Measurements from ENCODE around the gene PCDH11X.
"Not testable (repeated sequence)": the region's sequence is repeated elsewhere in the genome, so short reads cannot be mapped to it uniquely, and the experiment has no call there.

- not testable (repeated sequence) for TF ChIP-seq CTCF, POLR2AphosphoS5, POLR2A (IDR thresholded peaks at IDR 0.05)
Measured at GRCh38 chrX:91780698-91781097, 1.5 kb downstream of the PCDH11X start.

Measured in breast epithelium (tissue), 3 donors.